Measurements from ENCODE around the gene PGAP2.

The PGAP2 gene

DNA sequence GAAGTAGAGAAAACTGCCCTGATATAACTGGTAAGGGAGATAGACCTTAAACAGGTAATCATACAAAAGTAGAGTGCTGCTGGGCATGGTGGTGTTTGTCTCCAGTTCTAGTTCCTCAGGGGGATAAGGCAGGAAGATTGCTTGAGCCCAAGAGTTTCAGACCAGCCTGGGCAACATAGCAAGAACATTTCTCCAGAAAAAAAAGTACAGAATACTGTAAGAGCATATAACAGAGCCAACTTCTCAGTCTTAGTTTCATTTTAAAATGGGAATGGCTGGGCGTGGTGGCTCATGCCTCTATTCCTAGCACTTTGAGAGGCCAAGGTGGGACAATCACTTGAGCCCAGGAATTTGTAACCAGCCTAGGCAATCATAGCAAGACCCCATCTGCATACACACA, 36.9 kb downstream of the PGAP2 start:
- no peak for DNase-seq (ENCODE audit: low read depth)
- no peak overlapping the region for H3K4me3 ChIP-seq (ENCODE audit: low read depth, low read length)
- TF ChIP-seq, protein P1, sequence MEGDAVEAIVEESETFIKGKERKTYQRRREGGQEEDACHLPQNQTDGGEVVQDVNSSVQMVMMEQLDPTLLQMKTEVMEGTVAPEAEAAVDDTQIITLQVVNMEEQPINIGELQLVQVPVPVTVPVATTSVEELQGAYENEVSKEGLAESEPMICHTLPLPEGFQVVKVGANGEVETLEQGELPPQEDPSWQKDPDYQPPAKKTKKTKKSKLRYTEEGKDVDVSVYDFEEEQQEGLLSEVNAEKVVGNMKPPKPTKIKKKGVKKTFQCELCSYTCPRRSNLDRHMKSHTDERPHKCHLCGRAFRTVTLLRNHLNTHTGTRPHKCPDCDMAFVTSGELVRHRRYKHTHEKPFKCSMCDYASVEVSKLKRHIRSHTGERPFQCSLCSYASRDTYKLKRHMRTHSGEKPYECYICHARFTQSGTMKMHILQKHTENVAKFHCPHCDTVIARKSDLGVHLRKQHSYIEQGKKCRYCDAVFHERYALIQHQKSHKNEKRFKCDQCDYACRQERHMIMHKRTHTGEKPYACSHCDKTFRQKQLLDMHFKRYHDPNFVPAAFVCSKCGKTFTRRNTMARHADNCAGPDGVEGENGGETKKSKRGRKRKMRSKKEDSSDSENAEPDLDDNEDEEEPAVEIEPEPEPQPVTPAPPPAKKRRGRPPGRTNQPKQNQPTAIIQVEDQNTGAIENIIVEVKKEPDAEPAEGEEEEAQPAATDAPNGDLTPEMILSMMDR (IDR thresholded peaks at IDR 0.05; ENCODE audit: control insufficient read depth, extremely low read depth, insufficient read depth), result no peak

DNA sequence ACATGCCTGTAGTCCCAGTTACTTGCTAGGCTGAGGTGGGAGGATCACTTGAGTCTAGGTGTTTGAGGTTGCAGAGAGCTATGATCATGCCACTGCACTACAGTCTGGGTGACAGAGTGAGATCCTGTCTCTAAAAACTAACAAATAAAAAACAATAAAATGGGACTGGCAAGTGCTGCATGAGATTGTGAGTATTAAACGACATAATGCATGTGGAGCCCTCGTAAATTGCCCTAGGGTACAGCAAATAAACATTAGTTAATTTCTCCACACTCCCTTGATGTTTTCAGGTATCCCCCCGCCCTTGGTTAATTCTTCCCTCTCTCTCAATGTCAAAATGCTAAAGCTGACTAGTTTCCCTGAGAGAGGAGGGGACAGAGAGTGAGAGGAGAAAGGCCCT, 37.3 kb downstream of the PGAP2 start:
- no peak for DNase-seq (ENCODE audit: low read depth)
- H3K4me3 ChIP-seq (ENCODE audit: low read depth, low read length), result no peak overlapping the region
- TF ChIP-seq, protein P1 (IDR thresholded peaks at IDR 0.05; ENCODE audit: control insufficient read depth, extremely low read depth, insufficient read depth), result no peak

DNA sequence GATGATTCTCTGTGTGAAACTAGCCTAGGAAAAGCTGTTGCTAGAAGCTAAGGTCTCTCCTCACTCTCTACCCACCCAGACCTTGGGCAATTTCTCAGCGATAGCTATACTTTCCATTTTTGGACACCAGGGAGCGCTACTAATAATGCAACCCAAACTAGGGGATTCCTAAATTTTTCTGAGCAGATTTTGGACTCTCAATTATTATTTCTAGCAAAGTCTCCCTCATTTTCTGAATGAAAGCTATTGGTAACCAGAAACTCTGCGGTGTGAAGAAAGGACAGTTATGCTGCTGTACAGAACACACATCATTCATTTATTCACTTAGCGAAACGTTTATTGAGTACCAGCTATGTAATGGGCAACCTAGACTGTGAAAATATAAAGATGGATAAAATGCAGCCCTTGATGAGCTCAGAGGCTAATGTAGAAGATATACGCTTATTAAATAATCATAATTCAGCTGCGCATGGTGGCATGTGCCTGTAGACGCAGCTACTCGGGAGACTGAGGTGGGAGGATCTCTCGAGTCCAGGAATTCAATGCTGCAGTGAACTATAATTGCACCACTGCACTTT, 41.0 kb downstream of the PGAP2 start:
- no peak for DNase-seq (ENCODE audit: low read depth)
- H3K4me3 ChIP-seq (ENCODE audit: low read depth, low read length), result no peak overlapping the region
- TF ChIP-seq, protein P1 (IDR thresholded peaks at IDR 0.05; ENCODE audit: control insufficient read depth, extremely low read depth, insufficient read depth), result peak; percentile 57

DNA sequence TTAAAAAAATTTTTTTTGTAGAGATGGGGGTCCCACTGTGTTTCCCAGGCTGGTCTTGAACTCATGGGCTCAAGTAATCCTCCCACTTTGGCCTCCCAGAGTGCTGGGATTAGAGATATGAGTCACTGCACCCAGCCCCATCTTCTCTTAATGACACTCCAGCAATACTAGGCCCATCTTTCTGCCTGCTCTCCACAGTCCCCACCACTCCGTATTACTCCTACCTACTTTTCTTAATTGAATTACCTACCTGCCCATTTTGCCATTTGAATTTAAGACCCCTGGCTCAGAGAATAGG, 45.1 kb downstream of the PGAP2 start:
- H3K4me3 ChIP-seq (ENCODE audit: low read depth, low read length), result no peak overlapping the region
- DNase-seq (ENCODE audit: low read depth), result no peak
- TF ChIP-seq, protein P1 (IDR thresholded peaks at IDR 0.05; ENCODE audit: control insufficient read depth, extremely low read depth, insufficient read depth), result no peak

DNA sequence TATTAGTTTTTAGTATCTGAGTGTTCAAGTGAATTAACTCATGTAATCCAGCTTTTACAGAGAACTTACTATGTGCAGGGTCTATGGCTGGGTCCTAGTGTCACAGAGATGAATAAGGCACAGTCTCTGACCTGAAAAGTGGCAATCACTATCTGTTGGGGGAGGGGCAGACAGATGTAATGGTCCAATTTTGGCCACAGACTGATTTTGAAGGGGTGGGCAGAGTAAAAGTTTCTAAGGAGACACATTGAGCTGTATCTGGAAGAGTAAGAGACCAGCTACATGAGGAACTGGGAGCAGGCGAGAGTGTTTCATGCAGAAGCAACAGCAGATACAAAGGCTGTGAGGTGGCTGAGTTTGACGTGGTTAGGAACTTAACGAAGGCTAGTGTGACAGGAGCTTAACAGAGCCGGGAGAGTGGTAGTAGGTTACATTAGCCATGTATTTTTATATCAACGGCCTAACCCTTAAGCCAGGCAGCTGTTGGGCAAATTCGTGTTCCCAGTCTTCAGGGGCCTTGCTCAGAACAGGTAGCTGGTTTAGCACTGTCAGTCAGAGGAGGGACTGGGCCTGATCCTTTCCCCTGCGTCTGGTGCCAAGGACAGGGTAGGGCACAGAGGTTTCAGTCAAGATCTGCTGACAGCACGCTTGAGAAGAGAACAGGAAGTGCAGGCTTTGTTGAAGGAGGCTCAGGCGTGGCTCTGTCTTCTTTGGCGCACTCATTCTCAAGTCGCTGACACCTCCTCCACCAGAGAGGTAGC, 45.7 kb downstream of the PGAP2 start:
- DNase-seq (ENCODE audit: low read depth), result no peak
- no peak overlapping the region for H3K4me3 ChIP-seq (ENCODE audit: low read depth, low read length)
- TF ChIP-seq, protein P1 (IDR thresholded peaks at IDR 0.05; ENCODE audit: control insufficient read depth, extremely low read depth, insufficient read depth), result no peak

DNA sequence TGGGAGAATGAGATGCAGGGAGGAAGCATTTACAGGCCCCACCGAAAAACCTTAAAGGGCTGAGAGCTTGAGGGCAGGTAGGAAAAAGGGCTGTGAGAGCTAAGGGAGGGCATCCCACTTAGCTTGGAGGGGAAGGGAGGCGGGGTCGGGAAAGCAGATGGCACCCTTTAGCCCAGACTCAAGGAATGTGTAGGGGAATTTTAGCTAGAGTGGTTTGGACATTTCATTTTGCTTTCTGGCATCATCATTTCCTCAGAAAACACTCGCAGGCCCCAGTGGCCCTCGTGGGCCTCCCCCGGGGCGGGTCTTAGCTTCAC, 46.3 kb downstream of the PGAP2 start:
- no peak for DNase-seq (ENCODE audit: low read depth)
- no peak overlapping the region; the same call in 1 of the 2 replicates for H3K4me3 ChIP-seq (ENCODE audit: low read depth, low read length)
- TF ChIP-seq, protein P1 (IDR thresholded peaks at IDR 0.05; ENCODE audit: control insufficient read depth, extremely low read depth, insufficient read depth), result no peak
